NCI-H460 (cell line): Measurements from ENCODE around the gene MRM1. TPM values are rescaled to one million over a fixed set of nuclear protein-coding genes. Genes with fewer than 3 reads are reported as not detected.

ENCODE experiments used
- DNase-seq: peaks from one replicate; pipeline ENCODE4 v3.0.0-alpha.2; 2016; ENCODE audit warnings: low read depth; ENCODE audit errors: extremely low read depth
- polyA plus RNA-seq: library from polyadenylated mRNA; depleted of rRNA; stranded (reverse); fragments of >200 nt; gene quantifications from 2 replicates; pipeline ENCODE4 v1.2.3, GENCODE V29; 2014; cell fraction: nucleus; rRNA removed
- total RNA-seq: library from RNA; depleted of rRNA; stranded (reverse); fragments of >200 nt; shearing (Covaris generic); gene quantifications from 2 replicates; pipeline ENCODE4 v1.2.3, GENCODE V29; 2014; rRNA removed

The MRM1 gene
- 8.2 and 9.1 TPM in 2 replicates for total RNA-seq
- 44.7 and 47.6 TPM in 2 replicates for polyA plus RNA-seq

- peak; percentile 90 for DNase-seq
Measured at GRCh38 chr17:36601303-36602029, at the start of gene MRM1. MRM1 (plus strand) TSS chr17:36601583; CDS start chr17:36601811, 228 bp downstream.

- no peak for DNase-seq
Measured at GRCh38 chr17:36553459-36553858, 47.9 kb upstream of the MRM1 start.

GRCh38 chr17:36566081-36566480 lies 35.3 kb upstream of the MRM1 start:
- DNase-seq = no peak

- DNase-seq = no peak
Measured at GRCh38 chr17:36575028-36575427, 26.4 kb upstream of the MRM1 start.

- no peak for DNase-seq
Measured at GRCh38 chr17:36576793-36577192, 24.6 kb upstream of the MRM1 start.

- no peak for DNase-seq
Measured at GRCh38 chr17:36578671-36579070, 22.7 kb upstream of the MRM1 start.

- no peak for DNase-seq
Measured at GRCh38 chr17:36583787-36584186, 17.6 kb upstream of the MRM1 start.

- no peak for DNase-seq
Measured at GRCh38 chr17:36586138-36586537, 15.2 kb upstream of the MRM1 start.

- no peak for DNase-seq
Measured at GRCh38 chr17:36590082-36590481, 11.3 kb upstream of the MRM1 start.

- DNase-seq = peak; percentile 62
Measured at GRCh38 chr17:36591434-36592315, 9.7 kb upstream of the MRM1 start, which contains the start of gene DHRS11. DHRS11 (plus strand) TSS chr17:36591879; CDS start chr17:36592010, 131 bp downstream.

- no peak for DNase-seq
Measured at GRCh38 chr17:36592316-36592715, 9.1 kb upstream of the MRM1 start.

- DNase-seq = no peak
Measured at GRCh38 chr17:36592716-36593321, 8.6 kb upstream of the MRM1 start.

GRCh38 chr17:36593656-36594316 lies 7.6 kb upstream of the MRM1 start:
- DNase-seq = no peak

GRCh38 chr17:36594626-36595401 lies 6.6 kb upstream of the MRM1 start:
- DNase-seq = no peak

GRCh38 chr17:36597226-36597625 lies 4.2 kb upstream of the MRM1 start:
- DNase-seq = no peak

- no peak for DNase-seq
Measured at GRCh38 chr17:36597866-36598777, 3.3 kb upstream of the MRM1 start.

- DNase-seq = no peak
Measured at GRCh38 chr17:36598951-36599401, 2.4 kb upstream of the MRM1 start.

GRCh38 chr17:36599546-36600250 lies 1.7 kb upstream of the MRM1 start:
- DNase-seq = no peak
